ENCODE data around the gene HOXA4.

Gene HOXA4

DNA sequence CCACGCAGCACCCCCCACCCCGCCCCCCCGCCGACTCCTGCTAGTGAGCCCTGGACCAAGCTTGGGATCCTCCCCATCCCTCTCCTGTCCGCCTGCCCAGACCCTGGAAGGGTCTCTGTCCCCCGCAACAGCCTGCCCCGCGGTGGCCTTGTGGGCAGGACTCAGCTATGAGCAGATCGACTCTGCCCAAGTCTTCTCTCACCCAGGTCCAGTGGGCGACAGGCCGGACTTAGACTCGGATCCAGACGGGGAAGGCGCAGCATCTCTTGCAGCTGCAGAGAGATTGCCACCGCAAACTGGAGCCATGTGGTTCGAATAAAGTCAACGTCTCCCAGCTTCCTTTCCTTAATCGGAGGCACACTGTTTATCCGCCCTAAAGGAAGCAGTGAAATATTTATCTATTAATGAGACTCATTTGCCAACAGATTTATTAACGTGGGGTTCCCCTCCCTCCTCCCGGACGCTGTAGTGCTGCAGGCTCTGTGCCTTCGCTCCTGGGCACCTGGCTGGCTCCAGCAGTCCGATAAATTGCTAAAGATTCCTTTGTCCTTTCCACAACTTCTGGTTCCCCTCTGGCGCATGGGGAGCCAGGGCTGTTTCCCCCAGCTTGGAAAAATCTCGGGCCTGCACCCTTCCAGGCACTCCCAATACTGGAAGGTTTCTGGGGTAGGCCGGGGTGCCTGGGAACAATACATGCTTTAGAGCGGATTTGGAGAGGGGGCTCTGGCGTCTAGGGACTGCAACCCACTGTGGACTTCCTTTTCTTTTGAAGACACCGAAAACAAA is 26.6 kb upstream of the HOXA4 start:
- DNase-seq, result no peak

- no peak for DNase-seq
Observed at GRCh38 chr7:27156508-27156898, 25.9 kb upstream of the HOXA4 start, which contains the start of gene HOXA7. HOXA7 (minus strand) TSS chr7:27156675; CDS start chr7:27156545, 130 bp downstream.

DNA sequence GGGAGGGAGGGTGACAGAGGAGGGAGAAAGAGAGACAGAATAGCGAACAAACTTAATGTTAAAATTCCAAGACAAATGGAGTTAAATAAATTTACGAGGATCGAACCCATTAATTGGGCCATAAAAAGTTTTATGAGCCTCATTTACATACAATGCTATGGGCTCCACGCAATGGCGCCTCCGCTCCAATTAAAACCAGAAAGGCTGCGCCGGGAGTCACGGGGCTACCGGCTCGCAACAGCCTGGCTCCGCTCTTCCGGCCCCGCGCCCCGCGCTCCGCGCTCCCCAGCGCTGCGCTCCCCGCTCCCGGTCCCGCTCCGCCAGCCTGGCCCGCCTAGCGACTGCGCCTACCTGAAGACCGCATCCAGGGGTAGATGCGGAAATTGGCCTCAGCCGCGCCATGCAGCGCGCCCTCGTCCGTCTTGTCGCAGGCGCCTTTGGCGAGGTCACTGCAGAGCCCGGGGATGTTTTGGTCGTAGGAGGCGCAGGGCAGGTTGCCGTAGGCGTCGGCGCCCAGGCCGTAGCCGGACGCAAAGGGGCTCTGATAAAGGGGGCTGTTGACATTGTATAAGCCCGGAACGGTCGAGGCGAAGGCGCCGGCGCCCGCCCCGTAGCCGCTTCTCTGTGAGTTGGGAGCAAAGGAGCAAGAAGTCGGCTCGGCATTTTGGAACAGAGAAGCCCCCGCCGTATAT is 25.4 kb upstream of the HOXA4 start:
- no peak for DNase-seq

- DNase-seq, result no peak
Observed at GRCh38 chr7:27154901-27155815, 24.6 kb upstream of the HOXA4 start.

DNA sequence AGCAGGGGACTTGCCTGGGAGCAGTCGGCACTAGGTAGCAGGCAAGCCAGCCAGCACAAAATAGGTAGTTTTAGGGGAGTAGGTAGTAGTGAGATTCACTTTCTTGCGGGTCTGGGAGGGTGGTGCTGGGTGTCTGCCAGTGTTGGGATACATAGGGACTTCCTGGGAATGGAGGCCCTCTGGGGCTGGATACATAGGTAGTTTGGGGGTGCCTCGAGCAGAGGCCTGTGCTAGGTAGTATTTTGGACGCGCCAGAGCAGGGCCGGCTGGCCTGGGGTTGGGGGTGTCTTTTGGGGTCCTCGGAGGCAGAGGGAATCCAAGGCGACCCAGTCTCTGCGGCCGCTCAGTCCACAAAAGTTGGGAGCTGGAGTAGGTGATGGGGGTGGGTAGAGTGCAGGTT is 23.8 kb upstream of the HOXA4 start:
- no peak for DNase-seq

GRCh38 chr7:27153526-27153925 is 23.0 kb upstream of the HOXA4 start:
- no peak for DNase-seq

- DNase-seq, result no peak
Observed at GRCh38 chr7:27152816-27153442, 22.4 kb upstream of the HOXA4 start.

- no peak for DNase-seq
Observed at GRCh38 chr7:27151931-27152815, 21.6 kb upstream of the HOXA4 start, which contains the start of gene HOXA3. HOXA3 (minus strand) TSS chr7:27152583; CDS start chr7:27110640, 41,943 bp downstream.

DNA sequence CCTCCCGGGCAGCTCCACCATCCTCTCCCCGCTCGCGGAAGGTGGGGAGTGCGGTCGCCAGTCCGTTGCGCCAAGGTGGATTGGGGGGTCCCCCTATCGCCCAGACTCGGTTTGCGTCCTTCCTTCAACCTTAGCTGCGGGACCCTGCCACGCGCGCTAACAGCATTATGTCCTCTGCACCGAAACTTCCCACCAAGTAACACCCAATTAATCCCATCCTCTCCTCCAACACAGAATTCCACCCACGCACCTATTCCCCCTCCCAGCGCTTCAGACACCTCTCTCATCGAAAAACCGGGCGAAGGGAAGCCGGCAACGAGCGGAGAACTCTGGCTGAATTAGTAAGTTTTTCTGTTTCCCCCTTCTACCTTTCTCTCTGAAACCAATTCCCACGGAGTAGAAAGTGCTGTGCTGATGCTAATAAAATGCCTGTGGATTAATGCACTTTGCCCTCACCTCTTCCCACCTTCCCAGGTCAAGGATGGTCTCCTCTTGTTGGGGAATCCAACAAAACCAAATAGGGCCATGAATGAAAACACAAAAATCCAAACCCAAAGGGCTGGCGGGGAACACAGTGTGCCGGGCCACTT is 20.9 kb upstream of the HOXA4 start:
- DNase-seq, result no peak

DNA sequence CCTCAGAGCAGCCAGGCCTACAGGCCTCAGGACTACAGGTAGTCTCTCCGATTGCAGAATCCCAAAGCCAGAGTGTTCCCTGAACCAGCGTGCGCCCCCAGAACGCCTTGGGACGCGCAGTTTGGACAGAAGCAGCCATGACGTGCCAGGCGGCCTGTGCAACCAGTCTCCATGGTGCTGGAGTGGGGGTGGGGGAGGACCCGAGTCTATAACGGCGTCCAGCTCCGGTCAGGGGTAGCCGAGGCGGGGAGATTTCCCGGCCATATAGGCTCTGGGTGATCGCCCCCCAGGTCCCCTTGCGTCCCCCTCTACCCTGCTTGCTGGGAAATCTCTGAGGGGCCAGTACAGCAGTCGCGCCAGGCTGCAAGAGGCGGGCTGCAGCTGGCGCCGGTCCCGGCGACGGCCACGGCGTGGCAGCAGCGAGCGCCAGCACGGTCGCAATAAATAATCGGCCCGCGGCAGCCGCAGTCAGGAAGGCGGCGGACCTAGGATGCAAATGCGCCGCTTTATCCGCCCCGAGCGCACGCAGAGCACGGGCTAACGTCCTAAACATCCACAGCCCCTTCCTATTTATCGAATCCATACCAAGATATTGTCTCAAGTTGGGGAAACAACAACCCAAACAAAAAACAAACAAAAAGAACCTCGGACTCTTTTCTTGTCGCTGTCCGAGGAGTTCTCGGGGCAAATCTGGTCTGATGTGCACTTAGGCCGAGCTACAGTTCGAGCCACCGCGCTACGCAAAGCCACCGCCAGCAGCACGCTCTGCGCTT is 20.2 kb upstream of the HOXA4 start:
- no peak for DNase-seq

DNA sequence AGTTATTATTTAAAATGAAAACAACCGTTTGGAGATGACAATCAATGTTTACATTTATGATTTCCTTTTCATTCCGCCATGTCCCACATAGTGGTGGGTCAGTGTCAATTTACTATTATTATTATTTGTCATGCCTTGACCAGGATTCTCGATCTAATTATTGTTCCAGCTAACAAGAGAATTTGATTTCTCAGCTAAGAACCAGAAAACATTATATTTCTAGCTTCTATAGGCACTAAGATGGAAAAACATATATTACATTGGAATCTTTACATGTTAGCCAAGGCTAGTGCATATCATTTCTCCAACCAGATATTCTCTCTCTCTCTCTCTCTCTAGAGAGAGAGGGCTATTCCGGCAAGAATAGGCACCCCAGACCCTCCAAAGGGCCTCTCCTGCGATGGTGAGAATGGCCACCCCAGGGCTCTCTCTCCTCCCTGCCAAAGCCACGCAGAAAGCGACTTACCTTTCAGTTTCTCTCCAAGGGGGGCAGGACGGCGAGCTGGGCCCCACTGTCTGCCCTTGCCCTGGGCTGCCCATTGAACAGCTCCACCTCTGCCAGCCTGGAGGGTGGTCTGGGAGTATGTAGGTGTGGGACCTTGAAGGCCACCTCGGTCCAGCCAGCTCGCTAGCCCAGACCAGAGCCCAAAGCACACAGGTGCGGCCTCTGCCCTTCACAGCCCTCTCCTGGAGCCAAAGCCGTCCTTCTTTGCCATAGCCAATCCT is 19.4 kb upstream of the HOXA4 start:
- DNase-seq, result no peak

GRCh38 chr7:27148756-27149641 is 18.4 kb upstream of the HOXA4 start:
- DNase-seq, result no peak

DNA sequence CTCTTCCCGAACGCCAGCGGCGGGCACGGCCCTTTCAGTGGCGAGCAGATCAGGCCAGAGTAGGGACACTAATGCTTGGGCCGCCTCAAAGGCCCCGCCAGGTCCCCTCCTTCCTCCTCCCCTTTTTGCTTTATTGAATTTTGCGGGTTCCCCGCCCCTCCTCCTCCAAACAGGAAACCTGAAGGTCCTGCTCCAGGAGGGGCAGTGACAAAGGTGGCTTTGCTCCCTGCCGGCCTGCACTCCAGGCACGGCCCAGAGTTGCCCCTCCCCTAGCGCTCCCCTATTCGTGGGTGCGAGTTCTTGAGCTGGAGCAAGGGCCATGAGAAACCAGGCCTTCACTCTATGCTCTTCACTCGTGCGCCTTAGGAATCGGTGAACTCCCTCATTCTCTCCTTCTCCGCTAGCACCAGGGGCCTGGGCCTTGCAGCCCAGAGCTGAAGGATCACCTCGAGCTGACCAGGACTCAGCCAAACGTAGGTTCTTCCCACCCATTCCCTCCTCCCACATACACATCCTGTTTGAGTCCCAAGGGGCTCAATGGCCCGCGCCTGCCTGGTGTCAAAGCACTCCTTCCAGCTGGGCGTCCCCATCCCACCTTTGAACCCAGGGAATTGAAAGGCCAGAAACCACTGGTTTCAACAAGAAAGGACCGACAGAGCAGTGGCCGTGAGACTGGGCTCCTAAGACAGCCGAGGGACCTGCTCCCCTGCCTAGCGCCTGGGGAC is 17.6 kb upstream of the HOXA4 start:
- DNase-seq, result no peak

GRCh38 chr7:27147199-27148030 is 16.9 kb upstream of the HOXA4 start, which contains the start of gene HOXA6:
HOXA6 (minus strand) TSS chr7:27147774; CDS start chr7:27147749, 25 bp downstream.
- no peak for DNase-seq

DNA sequence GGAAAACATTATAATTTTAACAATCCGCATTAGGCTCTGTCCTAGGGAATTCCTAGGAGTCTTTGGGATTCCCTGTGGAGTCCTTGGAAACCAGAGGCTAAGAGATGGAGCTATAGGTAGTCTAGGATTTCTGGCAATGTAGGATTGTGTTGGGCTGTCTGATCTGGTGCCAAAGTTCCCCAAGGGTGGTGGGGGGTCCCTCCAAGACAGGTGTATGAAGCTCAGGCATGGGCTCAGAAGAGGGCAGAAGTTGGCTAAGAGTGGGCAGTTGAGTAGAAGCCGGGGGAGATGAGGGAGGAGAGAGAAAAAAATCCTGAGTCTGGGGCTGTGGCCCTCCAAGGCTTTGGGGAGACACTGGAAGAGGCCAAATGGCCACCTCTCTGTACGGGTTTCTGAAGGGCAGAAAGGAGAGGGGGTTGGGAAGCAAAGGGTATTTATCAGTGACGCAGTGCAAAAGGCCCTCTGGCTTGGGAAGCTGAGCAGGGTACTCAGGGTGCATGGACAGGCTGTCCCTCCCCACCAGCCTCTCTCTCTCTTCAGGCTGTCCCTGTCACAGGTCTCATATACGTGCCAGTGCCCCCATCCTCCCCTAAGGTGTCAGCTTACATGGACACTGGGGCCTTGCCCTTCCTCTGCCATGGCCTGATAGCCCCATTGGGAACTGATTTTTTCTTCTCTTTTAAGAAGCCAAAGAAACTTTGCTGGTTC is 16.1 kb upstream of the HOXA4 start:
- DNase-seq, result no peak

DNA sequence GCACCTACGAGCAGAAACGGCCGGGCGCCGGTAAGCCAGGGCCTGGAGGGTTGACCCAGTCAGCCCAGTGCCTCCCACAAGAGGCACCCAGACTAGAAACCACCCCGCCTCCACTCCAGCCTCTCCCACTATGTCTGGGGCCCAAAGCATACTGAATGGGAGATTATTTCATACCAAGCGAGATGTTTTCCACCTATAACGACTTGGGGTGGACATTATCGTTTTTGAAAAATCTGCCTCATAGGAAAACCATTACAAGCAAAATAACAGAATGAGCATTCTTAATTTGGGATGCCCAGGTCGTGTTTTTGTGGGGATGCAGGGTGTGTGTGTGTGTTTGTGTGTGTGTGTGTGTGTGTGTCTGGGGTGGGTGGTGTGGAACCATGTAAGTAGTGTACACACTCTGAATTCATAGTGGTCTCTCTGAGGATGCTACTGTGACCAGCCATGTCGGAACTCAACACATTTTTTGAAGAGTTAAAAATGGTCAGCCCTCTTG is 15.4 kb upstream of the HOXA4 start:
- DNase-seq, result no peak
